Measurements from ENCODE around the gene ASCL1.

ASCL1 gene

GRCh38 chr12:102992720-102993119, 35.2 kb downstream of the ASCL1 start:
- no peak overlapping the region for H3K9ac ChIP-seq (ENCODE audit: low read depth, low read length)
- no peaks in the 10 kb centered on the region for H3K9me3 ChIP-seq (replicated peaks; ENCODE audit: low read length)
- no peaks in the 10 kb centered on the region for H3K27me3 ChIP-seq (ENCODE audit: control insufficient read depth, insufficient read depth, low read length)

DNA sequence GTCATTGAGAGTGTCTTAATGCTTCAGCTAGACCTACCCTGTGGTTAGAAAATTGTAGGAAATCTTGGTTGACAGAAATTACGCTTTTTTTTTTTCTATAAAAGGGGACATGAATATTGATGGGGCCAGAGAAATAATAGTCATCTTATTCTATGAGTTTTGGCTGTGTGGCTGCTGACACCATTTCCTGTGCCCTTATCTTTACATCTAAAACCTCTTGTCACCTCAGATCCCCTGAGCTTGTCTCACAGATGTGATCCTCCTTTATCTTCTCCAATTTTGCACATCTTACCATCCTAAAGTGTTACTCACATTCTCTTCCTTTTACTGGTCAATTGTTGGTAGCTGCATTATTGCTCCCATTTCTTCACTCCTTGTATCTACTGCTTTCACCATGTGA, 36.1 kb downstream of the ASCL1 start:
- H3K4me1 ChIP-seq (ENCODE audit: control insufficient read depth, insufficient read depth, low read length), result no peaks in the 10 kb centered on the region
- H3K36me3 ChIP-seq (ENCODE audit: insufficient read depth, low read length), result no peaks in the 10 kb centered on the region
- H3K9me3 ChIP-seq (replicated peaks; ENCODE audit: low read length), result no peaks in the 10 kb centered on the region

More at GRCh38 chr12:102992720-102993119, 35.2 kb downstream of the ASCL1 start:
- Histone ChIP-seq H3K4me2 (ENCODE audit: low read length) (no peak overlapping the region), H3K4me1 (ENCODE audit: control insufficient read depth, insufficient read depth, low read length) (no peaks in the 10 kb centered on the region), H3K36me3 (ENCODE audit: insufficient read depth, low read length) (no peaks in the 10 kb centered on the region), H3K4me3 (ENCODE audit: low read length) (no peak overlapping the region)

DNA sequence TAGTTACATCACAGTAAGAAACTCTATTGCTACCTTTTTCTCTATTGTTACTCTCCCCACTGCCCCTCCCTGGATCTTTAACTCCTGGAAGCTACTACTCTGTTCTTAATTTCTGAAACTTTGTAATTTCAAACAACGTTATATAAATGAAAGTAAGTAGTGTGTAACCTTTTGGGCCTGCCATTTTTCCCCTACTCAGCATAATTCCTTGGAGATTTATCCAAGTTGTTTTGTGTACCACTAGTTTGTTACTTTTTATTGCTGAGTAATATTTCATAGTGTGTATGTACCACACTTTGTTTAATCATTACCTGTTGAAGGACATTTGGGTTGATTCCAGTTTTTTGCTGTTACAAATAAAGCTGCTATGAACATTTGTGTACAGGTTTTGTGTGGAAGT, 37.9 kb downstream of the ASCL1 start:
- H3K4me2 ChIP-seq (ENCODE audit: low read length), result no peak overlapping the region
- H3K4me3 ChIP-seq (ENCODE audit: low read length), result no peak overlapping the region
- no peaks in the 10 kb centered on the region for H3K27me3 ChIP-seq (ENCODE audit: control insufficient read depth, insufficient read depth, low read length)
- H3K9me3 ChIP-seq (replicated peaks; ENCODE audit: low read length), result no peaks in the 10 kb centered on the region
- no peaks in the 10 kb centered on the region for H3K36me3 ChIP-seq (ENCODE audit: insufficient read depth, low read length)
- no peaks in the 10 kb centered on the region for H3K4me1 ChIP-seq (ENCODE audit: control insufficient read depth, insufficient read depth, low read length)
- no peak overlapping the region for H3K9ac ChIP-seq (ENCODE audit: low read depth, low read length)

More for the DNA sequence above, 36.1 kb downstream of the ASCL1 start:
- Histone ChIP-seq H3K4me2 (ENCODE audit: low read length) (no peak overlapping the region), H3K4me3 (ENCODE audit: low read length) (no peak overlapping the region), H3K9ac (ENCODE audit: low read depth, low read length) (no peak overlapping the region), H3K27me3 (ENCODE audit: control insufficient read depth, insufficient read depth, low read length) (no peaks in the 10 kb centered on the region)

Measured in skeletal muscle satellite cell (primary cell).